Lung (tissue), 12 donors: ENCODE results near the gene NOTCH3. TPM values are rescaled to one million over a fixed set of nuclear protein-coding genes. Genes with fewer than 3 reads are reported as not detected.

Experiments used
- ATAC-seq: fragments of 200-7000 bp; cut with Tn5 transposase; one replicate; pipeline ENCODE4 v1.9.1; 2020; ENCODE audit warnings: moderate number of reproducible peaks; ENCODE audit not compliant: insufficient read depth, low FRiP score
- DNase-seq, 3 donors: peaks; one replicate each; pipeline ENCODE4 v3.0.0-alpha.2; 2013 to 2017
- H3K27ac ChIP-seq, 2 donors: one replicate each; pipeline ENCODE4 v1.5.1; 2013; ENCODE audit warnings: mild to moderate bottlenecking in 2 of 2, moderate library complexity in 2 of 2, control low read depth in 1 of 2, inconsistent platforms in 1 of 2, low read depth in 1 of 2, low read length in 1 of 2
- H3K27me3 ChIP-seq, 3 donors: one replicate each; pipeline ENCODE4 v1.5.1; 2013; ENCODE audit warnings: low read length in 2 of 3; ENCODE audit not compliant: control insufficient read depth in 3 of 3, insufficient read depth in 3 of 3
- H3K36me3 ChIP-seq, 4 donors: one replicate each; pipeline ENCODE4 v1.5.1; 2013; ENCODE audit warnings: low read length in 4 of 4, mild to moderate bottlenecking in 1 of 4, moderate library complexity in 1 of 4; ENCODE audit not compliant: control insufficient read depth in 4 of 4, insufficient read depth in 4 of 4
- H3K4me1 ChIP-seq, 5 donors: one replicate each; pipeline ENCODE4 v1.5.1; 2013; ENCODE audit warnings: low read length in 5 of 5, mild to moderate bottlenecking in 2 of 5, moderate library complexity in 1 of 5; ENCODE audit not compliant: control insufficient read depth in 5 of 5, insufficient read depth in 5 of 5
- H3K4me3 ChIP-seq: one replicate; pipeline ENCODE4 v1.5.1; 2013; ENCODE audit warnings: mild to moderate bottlenecking, control low read depth, moderate library complexity
- H3K9ac ChIP-seq, 2 donors: one replicate each; pipeline ENCODE4 v1.5.1; 2013; ENCODE audit warnings: low read length in 2 of 2, control low read depth in 1 of 2; ENCODE audit not compliant: insufficient read depth in 1 of 2
- H3K9me3 ChIP-seq, 4 donors: one replicate each; pipeline ENCODE4 v1.5.1; 2013; ENCODE audit warnings: low read length in 3 of 4, mild to moderate bottlenecking in 1 of 4, moderate library complexity in 1 of 4; ENCODE audit not compliant: control insufficient read depth in 4 of 4, insufficient read depth in 3 of 4
- CTCF ChIP-seq: IDR thresholded peaks from 2 replicates; pipeline ENCODE4 v1.5.1; 2012; ENCODE audit warnings: mild to moderate bottlenecking; ENCODE audit errors: control extremely low read depth, extremely low read depth
- WGBS, 2 donors: extraction: QIAGEN DNeasy Blood & Tissue Kit; methylation state at CpG; one replicate each; pipeline ENCODE4 v1.1.7; 2013; 5-methylcytosine and 5-hydroxymethylcytosine counted together
- polyA plus RNA-seq, 2 donors: library from polyadenylated mRNA; stranded (reverse); fragments of 200-250 nt; gene quantifications; one replicate each; pipeline ENCODE4 v1.2.1, GENCODE V29; 2013
- total RNA-seq, 2 donors: library from RNA; depleted of rRNA in 1 of 2; stranded (reverse); fragments of >200 nt in 1 of 2; gene quantifications; one replicate each; pipeline ENCODE4 v1.2.1, GENCODE V29; 2014 to 2021
- donor health status: control.
- donor health status: control.
- donor health status: Bipolar disorder and iron deficiency.
- donor health status: healthy.
- donor health status: DM: yes; HTN: yes; CAD: no.

Gene NOTCH3
- total and polyA plus RNA-seq, 4 donors = 13.1 to 81.7 (median 43.1) TPM

- no peaks in the 10 kb centered on the region for H3K27me3 ChIP-seq
- H3K4me3 ChIP-seq = no peak overlapping the region
- ATAC-seq (no peak), DNase-seq (no peak)
- peaks cover 0 to 7% (median 0%) of the 10 kb centered on the region in 4 donors for H3K9me3 ChIP-seq
- 89 to 91% methylated on average over 5 of the region's 5 CpGs for whole genome bisulfite sequencing, 2 donors
- H3K27ac ChIP-seq = no peak overlapping the region
- TF ChIP-seq CTCF = no peak
- H3K9ac ChIP-seq = no peak overlapping the region
- H3K36me3 ChIP-seq = peaks cover 0 to 9% (median under 1%) of the 10 kb centered on the region in 4 donors
- no peaks in the 10 kb centered on the region for H3K4me1 ChIP-seq
These were observed 45.5 kb downstream of the NOTCH3 start for GRCh38 chr19:15155296-15155695.

GRCh38 chr19:15154002-15154612 lies 46.7 kb downstream of the NOTCH3 start:
- Histone ChIP-seq H3K27me3 (no peaks in the 10 kb centered on the region), H3K27ac (no peak overlapping the region), H3K4me3 (no peak overlapping the region), H3K4me1 (no peaks in the 10 kb centered on the region), H3K36me3 (no peaks in the 10 kb centered on the region), H3K9ac (no peak overlapping the region), H3K9me3 (peaks cover 0 to 4% (median 0%) of the 10 kb centered on the region in 4 donors)
- peak in 1 of 3 donors; percentile 26 for DNase-seq
- WGBS, 2 donors = 98 to 99% methylated on average over 3 of the region's 3 CpGs
- no peak for ATAC-seq
- TF ChIP-seq CTCF = peak; percentile 8

- DNase-seq = no peak
- TF ChIP-seq CTCF = no peak
- no peaks in the 10 kb centered on the region for H3K27me3 ChIP-seq
- H3K9ac ChIP-seq = no peak overlapping the region
- peaks cover 0 to 3% (median 0%) of the 10 kb centered on the region in 4 donors for H3K9me3 ChIP-seq
- H3K27ac ChIP-seq = no peak overlapping the region
- H3K36me3 ChIP-seq = no peaks in the 10 kb centered on the region
- H3K4me1 ChIP-seq = no peaks in the 10 kb centered on the region
- WGBS, 2 donors = 43 to 65% methylated on average over 5 of the region's 5 CpGs
- H3K4me3 ChIP-seq = no peak overlapping the region
- ATAC-seq = no peak
These were observed 51.1 kb downstream of the NOTCH3 start for GRCh38 chr19:15149737-15150136.

- 85 to 90% methylated on average over 1 of the region's 1 CpG for WGBS, 2 donors
- ATAC-seq (no peak), DNase-seq (no peak)
- Histone ChIP-seq H3K4me1 (no peaks in the 10 kb centered on the region), H3K27me3 (no peaks in the 10 kb centered on the region), H3K9ac (no peak overlapping the region), H3K4me3 (no peak overlapping the region), H3K9me3 (no peaks in the 10 kb centered on the region), H3K36me3 (no peaks in the 10 kb centered on the region), H3K27ac (no peak overlapping the region)
- TF ChIP-seq CTCF = no peak
These were observed 53.7 kb downstream of the NOTCH3 start for GRCh38 chr19:15147090-15147489.
